ENCODE results near the gene HES3.

DNA sequence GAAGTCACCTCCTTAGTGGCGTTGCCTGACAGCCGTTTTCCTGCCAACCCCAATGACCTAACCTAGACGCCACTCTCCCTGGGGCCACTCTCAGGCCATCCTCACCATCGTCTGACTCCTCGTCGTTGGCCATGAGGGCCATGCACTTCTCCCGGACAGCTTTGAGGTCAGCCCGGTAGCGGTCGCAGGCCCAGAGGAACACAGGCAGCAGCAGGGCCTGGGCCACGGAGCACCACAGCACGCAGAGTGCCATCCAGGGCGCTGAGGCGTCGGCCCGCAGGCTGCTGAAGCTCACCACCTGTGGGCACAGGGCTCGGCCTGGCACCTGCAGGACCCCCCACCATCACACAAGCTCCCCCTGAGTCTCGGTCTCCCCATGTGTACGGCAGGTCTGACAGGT, 7.3 kb downstream of the HES3 start:
- TF ChIP-seq POLR2AphosphoS5 (IDR thresholded peaks at IDR 0.05; ENCODE audit: borderline replicate concordance, low read depth, low read length), result no peak
- no peak for TF ChIP-seq EZH2 (IDR thresholded peaks at IDR 0.05)
- TF ChIP-seq FOXP2 (optimal IDR thresholded peaks at IDR 0.05; ENCODE audit: control extremely low read depth, extremely low read length, insufficient read depth), result no peak
